Adrenal gland (tissue), 12 donors: ENCODE results near the gene NAALADL2. TPM values are rescaled to one million over a fixed set of nuclear protein-coding genes. Genes with fewer than 3 reads are reported as not detected.

Experiments
- DNase-seq, 7 donors: peaks; one replicate each; pipeline ENCODE4 v3.0.0-alpha.2; 2019 to 2020
- H3K27ac ChIP-seq, 5 donors: fragments of 200-600 bp; sonication (generic) in 4 of 5; 1 replicate in 3 of 5; 2 replicates in 2 of 5; pipeline versions ENCODE4 v1.5.1 to v1.8.0; 2016 to 2020; ENCODE audit warnings: mild to moderate bottlenecking in 1 of 5
- H3K27me3 ChIP-seq: fragments of 200-600 bp; 2 replicates; pipeline ENCODE4 v1.8.0; 2021
- H3K36me3 ChIP-seq, 2 donors: fragments of 200-600 bp; replicated peaks in 1 of 2; 1 replicate in 1 of 2; 2 replicates in 1 of 2; pipeline versions ENCODE4 v1.5.1 to v1.8.0; 2018 to 2022
- H3K4me1 ChIP-seq, 2 donors: fragments of 200-600 bp; replicated peaks in 1 of 2; 1 replicate in 1 of 2; 2 replicates in 1 of 2; pipeline versions ENCODE4 v1.5.1 to v1.8.0; 2018 to 2021
- H3K4me3 ChIP-seq, 4 donors: fragments of 200-600 bp; sonication (generic) in 3 of 4; one replicate each; pipeline ENCODE4 v1.5.1; 2016 to 2018
- H3K9me3 ChIP-seq, 3 donors: fragments of 200-600 bp; sonication (generic) in 1 of 3; replicated peaks in 1 of 3; 1 replicate in 2 of 3; 2 replicates in 1 of 3; pipeline versions ENCODE4 v1.5.1 to v1.8.0; 2016 to 2021
- POLR2A ChIP-seq, 2 donors: fragments of 450-650 bp; IDR thresholded peaks; one replicate each; pipeline ENCODE4 v1.6.1; 2017; ENCODE audit warnings: antibody characterized with exemption in 2 of 2, mild to moderate bottlenecking in 2 of 2, moderate library complexity in 1 of 2
- WGBS, 4 donors: extraction: QIAGEN DNeasy Blood & Tissue Kit in 2 of 4; methylation state at CpG; one replicate each; pipeline versions ENCODE4 v1.1.5 to v1.1.7; 2013 to 2017; 5-methylcytosine and 5-hydroxymethylcytosine counted together
- intact Hi-C, 2 donors: fragments of 100-400 bp; cut with DNase I; formaldehyde crosslinking; loops; one replicate each; pipeline versions ENCODE4 v1.14.1 to v1.15.0; 2022 to 2023
- polyA plus RNA-seq, 3 donors: library from polyadenylated mRNA; stranded (reverse); fragments of 200-250 nt in 2 of 3; fragments of 350-450 nt in 1 of 3; fragmentation: Illumina TruSeq in 1 of 3; extraction: RNeasy Lipid Tissue Mini Kit (QIAGEN cat#74804) in 1 of 3; gene quantifications; one replicate each; pipeline ENCODE4 v1.2.3, GENCODE V29; 2013 to 2014
- total RNA-seq, 9 donors: library from RNA; depleted of rRNA in 4 of 9; stranded (reverse); fragments of >200 nt in 4 of 9; fragments of 120-200 nt in 1 of 9; fragmentation: NEBNext Ultra II Directional in 1 of 9; extraction: Animal tissue kit (Norgen Biotek cat#: 25700) in 1 of 9; gene quantifications; one replicate each; pipeline versions ENCODE4 v1.1.0 to v1.2.4, GENCODE V29; 2013 to 2023
- TF ChIP-seq, protein P1 (sequence below), 6 experiments: fragments of 450-650 bp in 4 of 6; fragments of 200-600 bp in 2 of 6; sonication (generic) in 1 of 6; IDR thresholded peaks; 1 replicate in 5 of 6; 2 replicates in 1 of 6; pipeline versions ENCODE4 v1.5.1 to v1.8.0; 2016 to 2021; ENCODE audit warnings: antibody characterized with exemption in 6 of 6, mild to moderate bottlenecking in 2 of 6, moderate library complexity in 1 of 6
- donor health status: healthy with polysubstance abuse.
- donor health status: Bipolar disorder and iron deficiency.
- donor health status: DM: yes; HTN: yes; CAD: no.
- donor health status: DM: no; HTN: no; CAD: no.
- donor health status: DM: no; HTN: no; CAD: no.
- donor health status: DM: yes; HTN: yes; CAD: no.

The NAALADL2 gene
- total and polyA plus RNA-seq, 12 donors, result 0.24 to 7.8 (median 4.8) TPM

DNA sequence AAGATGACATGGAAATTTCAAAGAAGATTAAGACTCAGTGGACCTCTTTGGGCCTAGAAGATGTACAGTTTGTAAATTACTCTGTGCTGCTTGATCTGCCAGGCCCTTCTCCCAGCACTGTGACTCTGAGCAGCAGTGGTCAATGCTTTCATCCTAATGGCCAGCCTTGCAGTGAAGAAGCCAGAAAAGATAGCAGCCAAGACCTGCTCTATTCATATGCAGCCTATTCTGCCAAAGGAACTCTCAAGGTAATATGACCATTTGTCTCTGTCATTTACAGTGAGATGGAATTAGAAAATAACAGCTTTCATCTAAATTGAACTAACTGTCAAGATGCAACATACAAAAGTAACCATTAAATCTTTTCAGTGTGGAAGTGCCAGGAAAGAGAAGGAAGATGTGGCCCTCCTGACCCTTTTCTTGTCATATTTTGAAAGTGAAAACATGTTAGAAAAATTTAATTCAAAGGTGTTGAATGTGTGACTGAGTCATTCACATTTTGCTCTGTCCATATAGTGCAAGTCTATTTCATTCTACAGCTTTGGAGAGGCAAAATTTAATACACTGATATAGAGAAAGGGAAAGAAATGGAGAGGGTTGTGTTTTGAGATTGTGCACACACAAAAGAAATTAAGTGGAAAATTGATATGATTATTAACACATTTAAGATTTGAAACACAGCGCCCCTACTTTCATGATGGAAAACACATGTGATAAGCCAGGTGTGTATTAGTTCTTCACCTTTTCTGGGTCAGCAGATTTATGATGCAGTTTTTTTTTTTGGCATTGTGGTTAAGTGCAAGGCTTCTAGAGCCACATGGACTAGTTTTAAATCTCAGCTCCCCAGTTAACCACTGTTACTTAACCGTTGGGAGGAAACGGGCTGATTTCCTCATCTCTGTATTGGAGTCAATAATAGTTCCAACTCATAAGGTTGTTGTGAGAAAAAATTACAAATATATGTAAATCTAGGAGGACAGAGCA lies 375.1 kb downstream of the NAALADL2 start:
- DNase-seq, result no peak
- Histone ChIP-seq H3K27ac (no peak overlapping the region), H3K4me3 (no peak overlapping the region), H3K9me3 (no peaks in the 10 kb centered on the region), H3K4me1 (no peaks in the 10 kb centered on the region), H3K36me3 (no peaks in the 10 kb centered on the region), H3K27me3 (no peaks in the 10 kb centered on the region)
- intact Hi-C loops, result no loop called here
- no peak for TF ChIP-seq POLR2A (IDR thresholded peaks at IDR 0.05)
- WGBS, 4 donors, result 79 to 92% (median 86%) methylated on average over 3 of the region's 3 CpGs

DNA sequence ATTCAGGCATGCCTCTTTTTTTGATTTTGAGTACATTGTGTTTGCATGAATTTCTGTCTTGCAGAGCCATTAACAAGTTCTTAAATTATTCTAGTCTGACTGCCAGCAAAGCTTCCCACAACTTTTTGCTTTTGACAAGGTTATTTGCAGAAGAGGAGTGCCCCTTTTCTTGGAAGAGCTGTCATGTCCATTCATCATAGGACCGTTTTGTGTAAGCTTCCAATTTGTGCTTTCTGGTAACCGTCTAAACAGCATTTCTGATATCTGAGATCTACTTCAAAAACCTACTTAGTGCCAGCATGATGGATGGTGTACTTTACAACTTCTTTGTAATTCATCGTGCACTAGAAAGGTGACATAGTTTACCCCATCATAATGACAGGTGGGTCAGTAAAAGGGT lies 379.7 kb downstream of the NAALADL2 start:
- intact Hi-C loops, result no loop called here
- H3K9me3 ChIP-seq, result no peaks in the 10 kb centered on the region
- no peaks in the 10 kb centered on the region for H3K27me3 ChIP-seq
- H3K36me3 ChIP-seq, result no peaks in the 10 kb centered on the region
- H3K4me1 ChIP-seq, result no peaks in the 10 kb centered on the region
- DNase-seq, result no peak
- 19 to 31% (median 27%) methylated on average over 3 of the region's 3 CpGs for WGBS, 4 donors
- no peak overlapping the region for H3K4me3 ChIP-seq
- H3K27ac ChIP-seq, result no peak overlapping the region
- TF ChIP-seq, protein P1, sequence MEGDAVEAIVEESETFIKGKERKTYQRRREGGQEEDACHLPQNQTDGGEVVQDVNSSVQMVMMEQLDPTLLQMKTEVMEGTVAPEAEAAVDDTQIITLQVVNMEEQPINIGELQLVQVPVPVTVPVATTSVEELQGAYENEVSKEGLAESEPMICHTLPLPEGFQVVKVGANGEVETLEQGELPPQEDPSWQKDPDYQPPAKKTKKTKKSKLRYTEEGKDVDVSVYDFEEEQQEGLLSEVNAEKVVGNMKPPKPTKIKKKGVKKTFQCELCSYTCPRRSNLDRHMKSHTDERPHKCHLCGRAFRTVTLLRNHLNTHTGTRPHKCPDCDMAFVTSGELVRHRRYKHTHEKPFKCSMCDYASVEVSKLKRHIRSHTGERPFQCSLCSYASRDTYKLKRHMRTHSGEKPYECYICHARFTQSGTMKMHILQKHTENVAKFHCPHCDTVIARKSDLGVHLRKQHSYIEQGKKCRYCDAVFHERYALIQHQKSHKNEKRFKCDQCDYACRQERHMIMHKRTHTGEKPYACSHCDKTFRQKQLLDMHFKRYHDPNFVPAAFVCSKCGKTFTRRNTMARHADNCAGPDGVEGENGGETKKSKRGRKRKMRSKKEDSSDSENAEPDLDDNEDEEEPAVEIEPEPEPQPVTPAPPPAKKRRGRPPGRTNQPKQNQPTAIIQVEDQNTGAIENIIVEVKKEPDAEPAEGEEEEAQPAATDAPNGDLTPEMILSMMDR (IDR thresholded peaks at IDR 0.05), result no peak
- TF ChIP-seq POLR2A (IDR thresholded peaks at IDR 0.05), result no peak

DNA sequence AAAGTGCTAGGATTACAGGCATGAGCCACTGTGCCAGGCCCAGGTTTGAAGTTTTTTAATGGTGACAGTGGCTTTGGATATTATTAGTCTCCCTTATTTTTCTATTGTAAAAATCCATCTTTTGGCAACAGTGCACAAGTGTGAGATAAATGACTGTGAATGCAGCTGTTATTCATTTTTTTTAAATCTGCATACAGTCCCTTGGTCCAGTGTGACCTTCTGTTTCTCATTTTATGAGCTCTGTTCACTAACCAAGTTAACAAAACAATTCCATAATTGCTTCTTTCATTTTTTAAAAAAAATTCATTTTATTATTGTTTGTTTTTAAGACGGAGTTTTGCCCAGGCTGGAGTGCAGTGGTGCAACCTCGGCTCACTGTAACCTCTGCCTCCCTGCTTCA lies 381.8 kb downstream of the NAALADL2 start:
- H3K4me1 ChIP-seq, result no peaks in the 10 kb centered on the region
- no peaks in the 10 kb centered on the region for H3K36me3 ChIP-seq
- H3K27ac ChIP-seq, result no peak overlapping the region
- intact Hi-C loops, result no loop called here
- no peak overlapping the region for H3K4me3 ChIP-seq
- H3K27me3 ChIP-seq, result no peaks in the 10 kb centered on the region
- H3K9me3 ChIP-seq, result no peaks in the 10 kb centered on the region
- 73 to 81% (median 77%) methylated on average over 2 of the region's 2 CpGs for WGBS, 4 donors
- TF ChIP-seq, protein P1 (IDR thresholded peaks at IDR 0.05), result no peak
- no peak for TF ChIP-seq POLR2A (IDR thresholded peaks at IDR 0.05)
- DNase-seq, result no peak

DNA sequence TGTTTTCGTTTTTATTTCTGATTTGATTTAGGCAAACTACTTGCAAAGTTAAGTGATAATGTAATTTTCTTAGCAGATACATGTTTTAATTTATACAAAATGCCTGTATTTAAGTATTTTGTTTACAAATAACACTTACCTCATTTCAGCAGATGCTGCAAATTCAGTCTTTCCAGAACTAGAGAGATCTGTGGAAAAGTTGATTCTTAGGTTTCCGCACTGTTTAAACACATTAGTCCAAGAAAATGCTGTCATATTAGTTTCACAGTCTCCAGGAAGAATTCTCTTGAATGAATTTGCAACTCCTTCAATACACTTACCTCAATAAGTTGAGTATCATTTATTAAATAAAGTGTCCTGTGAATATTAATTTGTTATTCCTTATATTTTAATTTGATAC lies 383.1 kb downstream of the NAALADL2 start:
- Histone ChIP-seq H3K4me1 (no peaks in the 10 kb centered on the region), H3K27ac (no peak overlapping the region), H3K27me3 (no peaks in the 10 kb centered on the region), H3K36me3 (no peaks in the 10 kb centered on the region), H3K4me3 (no peak overlapping the region), H3K9me3 (no peaks in the 10 kb centered on the region)
- WGBS, 4 donors, result 84 to 92% (median 89%) methylated on average over 2 of the region's 2 CpGs
- intact Hi-C loops, result no loop called here
- TF ChIP-seq POLR2A (IDR thresholded peaks at IDR 0.05), result no peak
- TF ChIP-seq, protein P1 (IDR thresholded peaks at IDR 0.05), result no peak
- no peak for DNase-seq
